Spleen (tissue), 7 donors: Measurements from ENCODE around the gene MEIOSIN.

ENCODE experiments used
- CTCF ChIP-seq, 11 experiments: fragments of 200-600 bp in 7 of 11; fragments of 450-650 bp in 4 of 11; sonication (generic) in 4 of 11; IDR thresholded peaks in 8 of 11; conservative IDR thresholded peaks in 3 of 11; 1 replicate in 7 of 11; 2 replicates in 4 of 11; pipeline versions ENCODE4 v1.4.0 to v1.8.0; 2016 to 2021; ENCODE audit warnings: antibody characterized with exemption in 11 of 11, inconsistent platforms in 4 of 11, mild to moderate bottlenecking in 1 of 11
- POLR2A ChIP-seq, 3 donors: fragments of 450-650 bp; IDR thresholded peaks; one replicate each; pipeline ENCODE4 v1.5.1; 2017; ENCODE audit warnings: antibody characterized with exemption in 3 of 3, mild to moderate bottlenecking in 1 of 3
- donor health status: DM: no; HTN: no; CAD: no; lungs with moderate emphysema.
- donor health status: DM: no; HTN: no; CAD: no.
- donor health status: DM: no; HTN: no; CAD: no.

GRCh38 chr19:45809643-45810159 lies 76.5 kb downstream of the MEIOSIN start:
- TF ChIP-seq CTCF (IDR thresholded peaks at IDR 0.05 in 8 of 11, conservative IDR thresholded peaks at IDR 0.05 in 3 of 11) = no peak
- no peak for TF ChIP-seq POLR2A (IDR thresholded peaks at IDR 0.05)
